GM18502 (cell line): ENCODE results near the gene MGRN1.
A peak's percentile ranks its signal among the peaks of the same experiment; 100 is the strongest.

Source experiments
- ATAC-seq: cut with Tn5 transposase; IDR thresholded peaks from one replicate; pipeline ENCODE4 v1.9.1; 2021; ENCODE audit warnings: mild to moderate bottlenecking; ENCODE audit not compliant: unreplicated experiment, poor library complexity

Gene MGRN1

DNA sequence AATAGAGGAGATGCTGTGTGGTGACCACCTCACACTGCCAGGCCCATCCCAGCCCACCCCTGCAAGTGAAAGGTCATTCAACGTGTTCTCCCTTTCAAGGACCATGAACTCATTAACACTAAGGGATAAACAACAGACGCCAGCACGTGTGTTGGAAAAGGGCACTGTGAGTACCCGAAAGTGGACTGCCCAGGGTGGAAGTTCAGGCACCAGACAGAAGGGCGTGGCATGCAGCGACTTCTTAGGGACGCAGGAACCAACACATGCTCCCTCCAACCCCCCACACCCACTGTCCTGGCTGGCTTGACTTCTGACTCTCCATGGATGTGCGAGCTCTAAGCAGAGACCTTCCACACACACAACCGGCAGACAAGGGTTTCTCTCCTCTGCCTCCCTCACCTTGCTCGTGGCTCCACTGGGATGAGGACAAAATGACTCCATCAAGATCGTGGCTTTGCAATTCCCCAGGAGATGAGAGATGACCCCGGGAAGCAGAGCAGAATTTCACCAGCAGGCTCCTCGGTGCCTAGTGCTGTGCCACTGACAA is 20.9 kb upstream of the MGRN1 start:
- no peak for ATAC-seq

DNA sequence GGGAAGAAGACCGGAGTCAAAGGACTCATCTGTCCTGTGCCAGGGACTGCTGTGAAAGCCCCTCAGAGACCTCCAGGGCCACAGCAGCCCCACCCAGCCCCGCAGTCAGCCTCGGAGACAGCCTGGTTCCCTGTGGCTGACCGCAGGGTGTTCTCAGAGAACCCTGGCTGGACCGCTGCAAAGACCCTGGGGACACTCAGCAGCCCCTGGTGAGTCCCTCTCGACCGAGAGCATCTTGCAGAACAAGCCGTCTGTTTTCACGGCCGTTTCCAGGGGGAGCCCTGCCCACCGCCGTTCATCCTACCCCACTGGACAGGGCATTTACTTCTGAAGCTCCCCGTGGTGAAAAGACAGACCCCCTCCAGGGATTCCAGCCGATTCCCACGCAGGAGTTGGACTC is 20.2 kb upstream of the MGRN1 start:
- no peak for ATAC-seq

DNA sequence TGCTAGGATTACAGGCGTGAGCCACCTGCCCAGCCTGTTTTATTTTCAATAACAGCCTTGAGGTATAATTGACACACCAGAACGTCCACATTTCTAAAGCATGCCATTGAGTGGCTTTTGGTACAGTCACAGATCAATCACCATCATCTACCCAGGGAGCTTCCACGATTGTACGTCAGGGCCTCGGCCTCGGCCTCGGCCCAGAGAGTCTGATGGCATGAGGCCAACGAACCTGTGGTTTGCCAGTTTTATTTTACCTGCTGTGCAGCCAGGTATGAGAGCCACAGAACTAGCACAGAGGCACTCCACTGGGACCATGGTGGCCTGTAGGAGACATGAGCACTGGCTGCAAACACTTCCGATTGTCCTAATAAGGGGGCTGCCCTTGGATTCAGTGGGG is 18.3 kb upstream of the MGRN1 start:
- ATAC-seq: no peak

DNA sequence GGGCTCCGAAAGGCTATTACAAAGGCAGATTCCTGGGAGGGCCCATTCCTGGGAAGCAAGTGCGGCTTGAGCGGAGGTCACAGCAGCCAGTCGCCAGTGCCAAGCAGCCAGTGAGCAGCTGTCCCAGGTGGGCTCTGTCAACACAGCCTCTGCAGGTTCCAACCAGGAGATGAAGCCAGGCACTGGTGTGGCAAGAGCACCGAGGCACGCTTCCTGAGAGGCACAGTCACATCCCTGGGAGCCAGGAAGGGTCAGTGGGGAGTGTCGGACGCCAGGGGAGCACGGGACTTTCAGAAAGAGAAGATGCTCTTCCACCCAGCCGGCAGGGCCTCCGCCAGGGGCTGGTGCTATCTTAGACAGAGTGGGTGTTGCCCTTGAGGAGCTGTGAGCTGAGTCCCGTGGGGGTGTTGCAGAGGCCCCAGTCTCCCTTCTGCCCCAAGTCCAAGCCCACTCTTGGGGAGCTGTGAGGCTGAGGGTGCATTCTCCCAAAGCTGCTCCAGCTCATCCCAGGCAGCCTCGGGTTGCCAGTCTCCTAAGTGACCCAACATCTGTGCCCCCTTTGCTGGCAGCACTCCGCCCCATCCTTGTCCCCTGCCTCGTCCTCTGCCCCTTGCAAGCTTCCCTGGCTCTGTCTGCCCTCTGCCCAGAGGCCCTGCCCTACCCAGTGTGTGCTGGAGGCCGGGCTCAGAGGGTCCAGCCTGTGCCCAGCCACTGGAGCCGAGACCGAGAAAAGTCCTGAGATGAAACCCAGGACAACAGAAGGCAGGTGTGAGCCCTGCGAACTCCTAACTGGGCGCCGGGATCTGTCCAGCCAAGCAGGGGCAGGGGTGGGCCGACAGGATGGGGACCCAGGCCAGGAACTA is 16.6 kb upstream of the MGRN1 start:
- ATAC-seq: no peak

DNA sequence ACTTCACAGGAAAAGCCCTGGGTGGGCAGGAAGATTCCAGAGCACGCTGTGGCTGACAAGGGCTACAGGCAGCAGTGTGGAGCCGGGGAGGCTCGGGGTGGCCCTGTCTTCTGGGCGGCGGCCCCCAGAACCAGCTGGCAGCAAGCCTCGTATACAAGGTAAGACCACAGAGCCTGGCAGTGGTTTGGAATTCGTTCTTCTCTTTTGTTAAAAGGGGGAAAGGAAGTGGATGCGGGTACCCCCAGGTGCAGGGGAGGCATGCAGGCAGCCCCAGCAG is 16.0 kb upstream of the MGRN1 start:
- no peak for ATAC-seq

DNA sequence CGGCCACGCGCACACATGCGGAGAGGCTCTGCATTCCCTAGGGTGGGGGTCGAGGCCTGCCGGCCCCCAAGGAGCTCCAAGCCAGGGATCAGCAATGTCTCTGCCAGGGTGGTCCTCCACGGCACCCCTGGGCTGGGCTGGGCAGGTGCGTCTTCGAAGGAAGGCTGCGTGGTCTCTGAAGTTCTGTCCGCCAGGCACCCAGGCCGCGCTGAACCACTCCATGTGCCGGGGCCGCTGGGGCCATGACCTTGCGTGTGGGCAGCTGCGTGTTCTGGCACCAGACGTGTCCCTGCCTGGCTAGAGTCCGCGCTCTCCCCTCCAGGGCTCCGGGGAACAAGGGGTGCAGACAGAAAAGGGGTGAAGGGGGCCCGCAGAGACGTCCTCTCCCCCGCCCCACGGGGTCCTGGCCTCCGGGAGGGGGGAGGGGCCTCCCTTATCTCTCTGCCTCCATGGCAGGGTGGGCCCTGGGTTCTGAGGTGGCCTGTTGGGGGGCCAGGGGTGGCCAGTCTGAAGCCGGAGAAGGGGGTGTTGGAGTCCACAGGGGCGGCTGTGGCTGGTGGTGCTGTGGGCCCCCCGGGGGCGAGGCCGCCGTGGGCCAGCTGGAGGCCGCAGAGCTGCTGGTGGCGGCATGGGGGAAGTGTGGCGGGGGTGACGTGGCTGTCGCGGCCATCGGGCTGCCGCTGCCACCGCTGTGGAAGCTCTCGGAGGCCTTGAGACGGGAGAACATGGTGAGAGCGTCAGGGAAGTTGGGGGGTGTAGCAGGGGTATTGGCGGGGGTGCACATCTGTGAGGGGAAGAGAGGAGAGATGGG is 15.2 kb upstream of the MGRN1 start:
- ATAC-seq: no peak

DNA sequence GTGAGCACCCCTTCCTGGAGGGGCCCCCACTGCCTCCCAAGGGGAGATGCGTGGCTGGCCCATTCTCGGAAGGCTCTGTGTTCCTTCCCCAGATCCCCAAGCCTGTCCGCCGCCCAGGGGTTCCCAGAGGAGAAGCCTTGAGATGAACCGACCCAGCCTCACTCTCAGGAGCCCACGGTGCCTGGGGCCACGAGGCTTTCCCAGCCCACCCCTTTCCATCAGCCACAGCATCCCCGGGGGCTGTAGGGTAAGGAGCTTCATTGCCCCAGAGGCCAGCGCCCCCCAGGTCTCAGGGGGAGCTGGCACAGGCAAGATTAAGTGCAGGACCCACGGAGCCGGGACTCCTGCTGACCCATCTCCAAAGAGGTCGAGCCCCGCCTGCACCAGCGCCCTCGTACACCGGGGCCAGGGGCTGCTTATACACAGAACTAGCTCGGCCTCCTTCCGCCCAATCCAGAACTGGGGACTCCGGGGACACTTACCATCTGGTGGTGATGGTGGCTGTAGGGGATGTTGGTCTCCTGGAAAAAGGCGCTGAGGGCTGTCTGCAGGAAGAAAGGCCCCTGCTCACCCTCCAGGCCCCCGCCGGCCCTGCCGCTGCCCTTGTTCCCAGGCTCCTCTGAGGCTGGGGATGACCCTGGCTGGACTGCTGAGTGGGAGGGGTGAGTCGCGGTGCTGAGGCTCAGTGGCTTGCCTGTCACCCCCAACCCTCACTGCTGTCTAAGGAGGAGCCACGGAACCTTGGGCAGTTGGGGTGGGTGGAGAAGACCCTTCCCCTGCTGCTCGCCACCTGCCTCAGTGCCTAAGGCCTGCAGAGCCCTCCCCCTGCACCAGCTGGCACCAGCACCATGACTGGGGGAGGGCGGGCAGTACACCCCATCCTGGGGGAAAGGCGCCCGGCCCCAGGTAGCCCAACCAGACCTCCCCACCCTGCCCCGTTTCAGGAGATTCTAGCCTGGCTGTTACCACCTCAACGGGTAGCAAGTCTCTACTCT is 14.3 kb upstream of the MGRN1 start:
- ATAC-seq: no peak

DNA sequence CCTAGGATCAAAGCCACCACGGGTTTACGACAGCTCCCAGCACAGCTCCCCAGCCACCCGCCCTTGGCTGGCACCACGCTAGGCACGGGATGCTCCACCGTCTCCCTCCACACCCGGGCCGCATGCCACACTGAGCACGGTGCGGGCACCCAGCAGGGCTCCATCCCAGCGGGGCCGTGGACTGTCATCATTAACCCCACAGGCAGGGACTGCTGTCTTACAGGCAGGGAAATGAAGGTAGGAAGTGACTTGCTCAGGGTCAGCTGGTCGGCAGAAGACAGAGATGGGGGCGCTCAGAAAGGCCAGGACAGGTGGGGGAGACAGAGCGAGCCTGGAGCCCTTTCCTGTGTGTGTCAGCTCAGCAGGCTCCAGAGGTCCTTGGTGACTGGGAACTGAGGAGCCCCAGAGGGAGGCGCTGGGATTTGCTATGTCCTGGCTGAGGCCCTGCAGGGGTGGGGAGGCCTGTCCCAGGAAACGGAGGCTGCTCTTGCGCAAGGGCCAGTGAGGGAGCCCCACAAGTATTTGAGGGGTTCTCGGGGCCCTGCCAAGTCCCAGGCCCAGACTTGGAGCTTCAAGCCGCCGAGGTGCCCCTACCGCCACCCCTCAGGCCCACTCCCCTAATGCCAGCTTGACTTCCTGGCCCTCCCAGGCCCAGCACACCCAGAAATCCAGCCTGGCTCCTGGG is 13.1 kb upstream of the MGRN1 start:
- no peak for ATAC-seq

DNA sequence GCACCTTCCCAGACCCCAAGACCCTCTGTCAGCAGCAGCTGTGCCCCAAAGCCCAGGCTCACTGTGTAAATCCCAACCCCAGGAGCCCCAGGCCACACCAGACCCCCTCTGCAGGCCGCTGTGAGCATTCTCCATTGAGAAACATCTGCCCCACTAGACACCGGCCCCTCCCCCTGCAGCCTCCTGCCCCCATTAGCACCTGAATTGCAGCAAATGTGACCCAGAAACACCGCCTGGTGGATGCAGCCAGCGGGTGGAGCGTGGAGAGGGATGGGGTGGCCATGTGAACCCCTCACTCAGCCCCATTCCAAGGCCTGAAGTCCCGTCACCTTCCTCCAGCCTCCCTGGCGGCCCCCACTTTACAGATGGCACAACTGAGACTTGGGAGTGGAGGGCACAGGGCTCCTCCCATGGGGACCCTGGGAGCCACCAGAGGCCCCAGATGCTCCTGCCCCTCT is 12.1 kb upstream of the MGRN1 start:
- ATAC-seq: no peak

DNA sequence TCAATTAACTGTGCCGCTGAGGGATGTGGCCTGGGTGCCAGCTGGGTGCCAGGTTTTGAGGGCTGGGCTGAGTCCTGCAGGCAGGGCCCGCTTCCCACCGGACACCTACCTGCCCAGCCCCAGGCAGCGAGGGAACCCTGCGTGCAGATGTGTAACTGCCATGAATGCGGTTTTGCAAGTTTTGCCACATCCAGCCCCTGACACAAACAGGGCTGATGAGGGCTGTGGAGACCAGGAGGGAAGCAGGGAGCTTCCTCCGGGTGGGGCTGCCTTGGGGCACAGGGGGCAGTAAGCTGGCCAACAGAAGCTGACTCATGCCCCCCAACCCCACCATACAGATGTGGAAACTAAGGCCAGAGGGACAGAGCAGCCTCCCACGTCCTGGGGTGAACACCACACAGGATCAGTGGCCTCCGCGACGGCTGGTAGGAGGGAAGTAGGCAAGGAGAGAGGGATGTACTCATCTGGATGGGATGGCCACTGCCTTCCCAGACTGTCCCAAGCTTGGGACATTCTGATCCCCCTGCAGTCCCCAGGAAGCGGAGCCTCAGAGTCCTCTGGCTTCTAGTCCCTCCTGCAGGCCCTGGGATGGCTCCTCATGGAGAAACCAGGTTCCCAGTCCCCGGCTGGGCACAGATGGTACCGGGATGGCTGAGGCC is 11.5 kb upstream of the MGRN1 start:
- no peak for ATAC-seq

DNA sequence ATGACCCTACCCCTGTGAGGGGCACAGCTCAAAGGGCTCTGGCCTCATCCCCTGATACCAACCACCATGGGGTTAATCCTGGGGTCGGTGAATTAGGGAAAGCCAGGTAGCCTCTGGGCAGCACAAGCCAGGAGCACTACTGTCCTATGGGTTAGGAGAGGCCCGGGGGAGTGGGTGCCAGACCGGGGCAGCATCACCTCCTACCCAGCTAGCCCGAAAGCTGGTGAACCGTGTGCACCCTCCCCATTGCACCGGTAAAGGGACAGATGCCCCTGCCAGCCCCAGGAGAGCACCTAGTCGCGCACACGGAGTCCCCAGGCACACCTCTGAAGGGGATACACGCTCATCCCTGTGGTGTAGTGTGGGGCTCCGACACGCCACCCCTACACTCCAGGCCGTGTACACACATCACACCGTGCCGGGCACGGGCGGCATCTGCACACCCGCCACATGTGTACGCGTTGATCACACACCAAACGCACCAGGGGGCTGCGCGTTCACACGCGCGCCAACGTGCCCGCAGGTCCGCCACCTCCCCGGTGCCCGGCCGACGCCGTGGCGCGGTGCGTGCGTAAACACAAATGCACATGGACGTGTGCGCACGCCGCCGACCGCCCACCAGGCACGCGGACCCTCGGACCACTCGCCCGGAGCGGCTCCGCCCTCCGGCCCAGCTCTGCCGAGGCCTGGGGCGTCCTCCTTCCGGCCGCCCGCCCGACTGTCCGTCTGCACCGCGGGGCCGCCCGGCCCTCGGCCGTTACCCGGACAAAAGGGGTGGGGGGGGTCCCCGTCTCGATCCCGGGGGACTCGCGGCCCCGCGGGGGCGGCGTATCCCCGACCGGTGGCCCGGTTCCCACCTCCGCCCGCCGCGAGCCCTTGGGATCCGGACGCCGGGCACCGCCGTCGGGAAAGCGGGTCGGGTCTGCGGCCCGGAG is 10.7 kb upstream of the MGRN1 start:
- ATAC-seq: no peak

DNA sequence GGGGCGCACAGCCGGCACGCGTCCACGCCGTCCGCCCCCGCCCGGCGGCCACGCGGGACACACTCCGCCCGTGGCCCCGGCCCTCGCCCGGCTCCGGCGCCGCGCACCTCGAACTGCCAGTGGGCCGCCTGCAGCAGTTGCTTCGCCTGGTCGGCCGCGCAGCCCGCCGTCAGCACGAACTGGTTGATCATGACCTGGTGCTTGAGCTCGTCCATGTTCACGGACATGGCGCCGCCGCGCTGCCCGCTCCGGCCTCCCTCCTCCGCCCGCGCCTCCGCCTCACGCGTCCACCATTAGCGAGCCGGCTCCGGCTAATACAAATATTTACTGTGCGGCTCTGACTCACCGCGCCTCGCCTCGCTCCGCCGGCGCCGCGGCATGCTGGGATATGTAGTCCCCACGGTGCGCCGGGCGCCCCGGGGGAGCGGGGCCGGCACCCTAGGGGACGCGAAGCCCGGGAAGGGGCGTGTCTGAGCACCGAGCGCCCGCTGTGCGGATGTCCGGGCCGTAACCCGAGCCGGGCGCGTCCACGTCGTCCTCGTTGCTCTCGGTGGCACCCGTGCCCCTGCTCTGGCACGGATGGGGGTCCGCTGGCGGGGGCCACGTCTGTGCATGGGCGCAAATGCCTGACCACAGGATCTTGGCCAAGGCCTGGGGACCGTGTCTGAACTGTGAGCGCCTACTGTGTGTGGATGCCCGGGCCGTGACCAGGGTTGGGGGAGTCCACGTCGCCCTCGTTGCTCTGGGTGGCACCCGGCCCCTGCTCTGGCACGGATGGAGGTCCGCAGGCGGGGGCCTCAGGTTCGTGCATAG is 9.8 kb upstream of the MGRN1 start, which contains the start of gene UBALD1:
UBALD1 (minus strand) TSS at position 318 of the 813 bp plus-strand sequence; CDS start at position 227, 91 bp downstream.
- peak; percentile 64 for ATAC-seq

DNA sequence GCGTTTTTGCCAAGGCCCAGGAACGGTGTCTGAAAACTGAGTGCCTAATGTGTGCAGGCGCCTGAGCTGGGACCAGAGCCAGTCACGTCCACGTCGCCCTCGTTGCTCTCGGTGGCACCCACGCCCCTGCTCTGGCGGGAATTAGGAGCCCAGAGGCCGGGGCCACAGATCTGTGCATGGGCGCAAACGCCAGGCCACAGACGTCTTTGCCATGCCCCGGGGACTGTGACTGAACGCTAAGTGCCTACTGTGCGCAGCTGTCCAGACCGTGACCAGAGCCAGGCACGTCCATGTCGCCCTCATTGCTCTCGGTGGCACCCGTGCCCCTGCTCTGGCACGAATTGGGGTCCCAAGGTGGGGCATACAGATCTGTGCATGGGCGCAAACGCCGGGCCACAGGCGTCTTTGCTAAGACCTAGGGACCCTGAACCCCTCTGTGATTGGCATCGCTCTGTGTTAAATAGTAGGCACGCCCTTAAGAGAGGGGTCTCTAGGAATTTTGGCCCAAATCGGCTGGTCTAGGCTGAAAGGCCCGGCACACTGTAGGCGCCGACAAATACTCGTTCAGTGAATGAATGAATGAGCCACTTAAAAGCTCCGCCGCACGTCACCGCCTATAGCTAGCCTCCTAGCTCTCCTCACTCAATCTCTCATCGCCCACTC is 9.1 kb upstream of the MGRN1 start:
- ATAC-seq: no peak

DNA sequence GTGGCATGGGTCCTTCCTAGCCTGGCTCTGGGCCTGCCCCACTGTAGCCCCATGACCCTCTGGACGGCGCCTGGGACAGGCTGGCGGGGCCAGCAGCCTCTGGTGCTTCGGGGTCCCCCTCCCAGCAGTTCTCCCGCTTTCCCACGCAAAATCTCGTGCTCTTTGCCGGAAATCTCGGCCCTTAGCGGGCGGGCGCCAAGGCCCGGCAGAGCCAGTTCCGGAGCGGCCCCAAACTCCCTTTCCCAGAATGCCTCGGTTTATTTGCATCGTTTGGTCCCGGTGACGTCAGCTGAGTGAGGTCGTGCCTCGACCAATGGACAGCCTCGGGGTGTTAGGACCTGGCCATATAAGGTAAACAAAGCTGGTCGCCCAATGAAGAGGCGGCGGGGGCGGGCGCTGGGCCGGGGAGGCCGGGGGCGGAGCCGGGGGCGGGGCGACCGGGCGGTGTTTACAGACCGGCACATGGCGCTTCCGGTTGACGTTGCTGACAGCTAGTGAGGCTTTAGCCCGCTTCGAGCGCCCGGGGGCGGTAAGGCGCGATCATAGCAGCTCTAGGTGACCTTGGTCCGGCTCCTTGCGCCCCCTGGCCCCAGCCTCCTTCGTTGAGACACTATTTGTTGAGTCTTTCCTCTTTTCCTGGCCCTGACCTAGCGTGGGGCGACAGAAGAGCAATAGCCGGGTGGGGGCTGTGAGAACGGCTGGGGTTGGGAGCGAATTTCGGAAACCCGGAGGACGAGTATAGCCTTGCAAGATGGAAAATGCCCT is 8.4 kb upstream of the MGRN1 start:
- ATAC-seq: peak; percentile 79

DNA sequence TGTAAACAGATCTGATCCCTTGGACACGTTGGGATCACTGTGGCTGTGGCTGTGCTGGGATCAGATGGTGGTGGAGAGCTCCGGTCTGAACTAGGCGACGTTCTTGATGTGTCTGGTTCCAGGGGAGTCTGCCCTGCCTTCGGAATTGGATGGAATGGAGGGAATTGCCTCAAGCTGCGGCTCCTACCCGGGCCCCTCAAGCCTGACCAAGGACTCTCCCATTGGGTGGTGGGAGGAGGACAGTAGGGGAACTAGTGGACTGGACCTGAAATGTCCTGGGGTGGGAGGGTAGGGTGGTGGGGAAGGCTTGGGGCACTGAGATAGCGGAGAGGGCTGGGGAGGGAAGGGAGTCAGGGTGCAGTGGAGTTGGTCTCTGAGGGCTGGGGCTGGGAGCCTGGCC is 6.7 kb upstream of the MGRN1 start:
- no peak for ATAC-seq
